GM12872 (cell line): ENCODE results near the gene RHOBTB1.

ENCODE experiments used
- CTCF ChIP-seq: IDR thresholded peaks from 3 replicates; pipeline ENCODE4 v1.5.1; 2011; ENCODE audit warnings: low read depth, mild to moderate bottlenecking, low read length, moderate library complexity; ENCODE audit not compliant: insufficient read depth

RHOBTB1 gene

GRCh38 chr10:60979667-60980104 lies 35.7 kb upstream of the RHOBTB1 start:
- TF ChIP-seq CTCF: no peak

- no peak for TF ChIP-seq CTCF
These were observed 34.5 kb upstream of the RHOBTB1 start for GRCh38 chr10:60978287-60979115.

- no peak for TF ChIP-seq CTCF
These were observed 33.5 kb upstream of the RHOBTB1 start for GRCh38 chr10:60977161-60978122.

GRCh38 chr10:60976687-60977086 lies 32.7 kb upstream of the RHOBTB1 start:
- no peak for TF ChIP-seq CTCF

- no peak for TF ChIP-seq CTCF
These were observed 31.7 kb upstream of the RHOBTB1 start for GRCh38 chr10:60975716-60976115.

GRCh38 chr10:60974463-60975149 lies 30.6 kb upstream of the RHOBTB1 start:
- no peak for TF ChIP-seq CTCF

- no peak for TF ChIP-seq CTCF
These were observed 29.1 kb upstream of the RHOBTB1 start for GRCh38 chr10:60973086-60973485.
